MM.1S (cell line): Measurements from ENCODE around the gene STX16.

Experiments used
- DNase-seq: peaks from one replicate; pipeline ENCODE4 v3.0.0-alpha.2; 2015
- H2AFZ ChIP-seq: fragments of 300-600 bp; sonication (generic); 2 replicates; pipeline ENCODE4 v1.6.0; 2016; ENCODE audit warnings: antibody characterized with exemption, low read length
- H3F3A ChIP-seq: fragments of 300-600 bp; sonication (generic); 2 replicates; pipeline ENCODE4 v1.6.1; 2016; ENCODE audit warnings: mild to moderate bottlenecking, antibody characterized with exemption, low read length, moderate library complexity, mixed read lengths; ENCODE audit not compliant: insufficient read depth
- H3K27ac ChIP-seq: fragments of 300-600 bp; sonication (generic); 2 replicates; pipeline ENCODE4 v1.5.1; 2016; ENCODE audit warnings: mild to moderate bottlenecking, low read length
- H3K27me3 ChIP-seq: fragments of 300-600 bp; sonication (generic); replicated peaks from 2 replicates; pipeline ENCODE4 v1.6.0; 2016; ENCODE audit warnings: low read length; ENCODE audit not compliant: insufficient read depth
- H3K36me3 ChIP-seq: fragments of 300-600 bp; sonication (generic); replicated peaks from 2 replicates; pipeline ENCODE4 v1.6.1; 2016; ENCODE audit warnings: mild to moderate bottlenecking, low read length, mixed read lengths; ENCODE audit not compliant: insufficient read depth
- H3K4me1 ChIP-seq: fragments of 300-600 bp; sonication (generic); 2 replicates; pipeline ENCODE4 v1.6.1; 2016; ENCODE audit warnings: low read length, mixed read lengths
- H3K4me2 ChIP-seq: fragments of 300-600 bp; sonication (generic); 2 replicates; pipeline ENCODE4 v1.6.0; 2016; ENCODE audit warnings: low read depth, low read length
- H3K4me3 ChIP-seq: fragments of 300-600 bp; sonication (generic); 2 replicates; pipeline ENCODE4 v1.5.1; 2016; ENCODE audit warnings: low read length, mixed read lengths
- H3K79me2 ChIP-seq: fragments of 300-600 bp; sonication (generic); 2 replicates; pipeline ENCODE4 v1.6.1; 2016; ENCODE audit warnings: mixed run types, low read length, mixed read lengths
- H3K9ac ChIP-seq: fragments of 300-600 bp; sonication (generic); 2 replicates; pipeline ENCODE4 v1.6.1; 2016; ENCODE audit warnings: low read length, mixed read lengths
- H3K9me2 ChIP-seq: fragments of 300-600 bp; sonication (generic); replicated peaks from 2 replicates; pipeline ENCODE4 v1.6.1; 2016; ENCODE audit warnings: mild to moderate bottlenecking, low read length, mixed read lengths; ENCODE audit not compliant: insufficient read depth
- H3K9me3 ChIP-seq: fragments of 300-600 bp; sonication (generic); replicated peaks from 2 replicates; pipeline ENCODE4 v1.6.1; 2016; ENCODE audit warnings: mild to moderate bottlenecking, low read length, mixed read lengths; ENCODE audit not compliant: insufficient read depth
- H4K20me1 ChIP-seq: fragments of 300-600 bp; sonication (generic); 2 replicates; pipeline ENCODE4 v1.6.1; 2016; ENCODE audit warnings: mild to moderate bottlenecking, low read length, moderate library complexity, mixed read lengths; ENCODE audit not compliant: insufficient read depth
- EZH2 ChIP-seq: fragments of 300-600 bp; sonication (generic); optimal IDR thresholded peaks from 2 replicates; pipeline ENCODE3; 2017; ENCODE audit warnings: low read depth, mild to moderate bottlenecking, antibody characterized with exemption, low read length, mixed read lengths
- EZH2phosphoT487 ChIP-seq: fragments of 300-600 bp; sonication (generic); IDR thresholded peaks from 2 replicates; pipeline ENCODE4 v1.6.1; 2018; ENCODE audit warnings: antibody characterized with exemption, low read length
- TF ChIP-seq, protein P1 (sequence below): fragments of 300-600 bp; sonication (generic); IDR thresholded peaks from 2 replicates; pipeline ENCODE4 v1.5.1; 2016; ENCODE audit warnings: antibody characterized with exemption, low read length, mixed read lengths

STX16 gene

DNA sequence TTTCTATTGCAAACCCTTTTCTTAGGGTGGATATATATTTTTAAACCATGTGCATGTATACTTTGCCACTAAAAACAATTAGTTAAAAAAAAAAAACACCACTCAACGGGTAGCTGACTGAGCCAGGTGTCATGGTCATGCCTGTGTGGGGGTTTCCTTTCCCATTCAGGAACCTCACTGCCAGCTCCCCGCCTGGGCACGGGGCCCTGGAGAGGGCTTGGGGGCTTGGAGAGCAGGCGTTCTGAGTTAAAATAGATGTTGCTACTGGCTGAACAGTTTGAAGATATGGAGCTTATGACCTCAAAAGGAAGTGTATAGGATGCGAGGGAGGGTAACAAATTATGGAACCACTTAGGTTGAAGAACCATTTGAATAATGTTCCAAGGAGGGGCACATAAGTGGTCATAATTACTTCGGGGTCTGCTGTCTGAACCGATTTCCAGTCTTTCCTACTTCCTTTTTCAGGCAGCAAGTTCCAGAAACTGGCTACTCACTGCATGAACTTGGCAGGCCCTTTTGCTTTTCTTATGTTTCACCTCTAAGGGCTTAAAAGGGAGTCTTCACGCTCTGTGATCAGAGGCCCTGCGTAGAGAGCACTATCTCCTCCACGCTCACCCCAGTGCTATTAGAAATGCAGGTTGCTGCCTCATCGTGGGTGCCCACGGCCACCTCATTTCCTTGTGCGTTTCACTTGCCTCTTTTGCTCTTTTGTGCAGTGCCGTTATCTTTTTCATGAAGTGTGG lies 9.9 kb downstream of the STX16 start:
- H3K27me3 ChIP-seq: no peaks in the 10 kb centered on the region
- no peak overlapping the region for H3K4me3 ChIP-seq
- 0 out of 2 replicates have a peak, but pooled peaks cover 8% of the 10 kb centered on the region for H3K36me3 ChIP-seq
- H3K9ac ChIP-seq: no peak overlapping the region
- H3K79me2 ChIP-seq: peaks cover 89% of the 10 kb centered on the region
- peaks cover 17% of the 10 kb centered on the region for H4K20me1 ChIP-seq
- no peaks in the 10 kb centered on the region for H3K9me3 ChIP-seq
- no peak overlapping the region for H2AFZ ChIP-seq
- H3K27ac ChIP-seq: no peak overlapping the region
- TF ChIP-seq EZH2: no peak
- TF ChIP-seq, protein P1, sequence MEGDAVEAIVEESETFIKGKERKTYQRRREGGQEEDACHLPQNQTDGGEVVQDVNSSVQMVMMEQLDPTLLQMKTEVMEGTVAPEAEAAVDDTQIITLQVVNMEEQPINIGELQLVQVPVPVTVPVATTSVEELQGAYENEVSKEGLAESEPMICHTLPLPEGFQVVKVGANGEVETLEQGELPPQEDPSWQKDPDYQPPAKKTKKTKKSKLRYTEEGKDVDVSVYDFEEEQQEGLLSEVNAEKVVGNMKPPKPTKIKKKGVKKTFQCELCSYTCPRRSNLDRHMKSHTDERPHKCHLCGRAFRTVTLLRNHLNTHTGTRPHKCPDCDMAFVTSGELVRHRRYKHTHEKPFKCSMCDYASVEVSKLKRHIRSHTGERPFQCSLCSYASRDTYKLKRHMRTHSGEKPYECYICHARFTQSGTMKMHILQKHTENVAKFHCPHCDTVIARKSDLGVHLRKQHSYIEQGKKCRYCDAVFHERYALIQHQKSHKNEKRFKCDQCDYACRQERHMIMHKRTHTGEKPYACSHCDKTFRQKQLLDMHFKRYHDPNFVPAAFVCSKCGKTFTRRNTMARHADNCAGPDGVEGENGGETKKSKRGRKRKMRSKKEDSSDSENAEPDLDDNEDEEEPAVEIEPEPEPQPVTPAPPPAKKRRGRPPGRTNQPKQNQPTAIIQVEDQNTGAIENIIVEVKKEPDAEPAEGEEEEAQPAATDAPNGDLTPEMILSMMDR: no peak
- TF ChIP-seq EZH2phosphoT487: no peak
- H3K4me1 ChIP-seq: no peaks in the 10 kb centered on the region
- H3F3A ChIP-seq: no peaks in the 10 kb centered on the region
- no peak overlapping the region for H3K4me2 ChIP-seq
- DNase-seq: no peak
- no peaks in the 10 kb centered on the region for H3K9me2 ChIP-seq

DNA sequence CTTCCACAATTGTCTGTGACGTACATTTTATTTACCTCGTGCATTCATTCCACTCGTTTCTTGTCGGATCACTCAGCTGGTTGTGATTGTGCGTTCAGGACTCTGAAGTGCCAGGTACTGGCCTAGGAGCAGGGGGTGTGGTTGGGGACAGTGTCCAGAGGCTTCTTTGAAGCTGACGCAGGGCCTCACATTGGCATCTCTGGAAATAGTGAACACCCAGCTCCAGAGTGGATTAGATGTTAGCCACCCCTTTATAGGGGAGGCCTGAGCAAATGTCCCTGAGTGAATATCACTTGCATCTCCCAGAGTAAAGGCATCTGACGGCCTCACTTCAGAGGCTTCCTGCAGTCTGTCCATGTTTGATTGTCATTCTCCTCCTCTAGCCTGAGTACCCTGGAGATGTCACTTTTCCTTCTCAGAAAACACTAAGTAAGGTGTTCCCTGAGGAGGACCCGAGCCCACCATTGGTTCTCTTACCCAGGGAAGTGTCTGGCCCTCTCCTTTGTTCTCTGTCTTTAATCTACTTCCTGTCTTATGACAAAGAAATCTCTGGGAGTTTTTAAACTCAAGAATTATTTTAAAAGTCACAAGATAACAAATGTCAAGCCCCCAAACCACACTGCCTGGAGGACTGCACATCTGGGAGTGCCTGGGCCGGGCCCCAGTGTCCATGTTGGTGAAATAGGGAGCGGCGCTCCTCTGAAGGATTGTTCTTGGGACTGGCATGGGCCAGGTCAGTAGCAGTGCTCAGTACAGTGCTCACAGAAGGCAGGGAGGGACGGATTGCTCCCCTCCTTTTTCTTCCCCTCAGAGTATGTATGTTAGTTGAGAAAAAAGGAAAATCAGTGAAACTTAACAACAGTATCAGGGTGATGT lies 10.8 kb downstream of the STX16 start:
- H3K9me2 ChIP-seq: no peaks in the 10 kb centered on the region
- no peaks in the 10 kb centered on the region for H3K4me1 ChIP-seq
- H3F3A ChIP-seq: no peaks in the 10 kb centered on the region
- no peak for TF ChIP-seq EZH2phosphoT487
- TF ChIP-seq, protein P1: no peak
- TF ChIP-seq EZH2: no peak
- no peak overlapping the region for H3K4me3 ChIP-seq
- H3K4me2 ChIP-seq: no peak overlapping the region
- no peak overlapping the region for H3K9ac ChIP-seq
- peaks cover 84% of the 10 kb centered on the region for H3K79me2 ChIP-seq
- no peak for DNase-seq
- peaks cover 17% of the 10 kb centered on the region for H4K20me1 ChIP-seq
- H3K9me3 ChIP-seq: no peaks in the 10 kb centered on the region
- H2AFZ ChIP-seq: no peak overlapping the region
- H3K36me3 ChIP-seq: peaks cover 11% of the 10 kb centered on the region; the same call in 1 of the 2 replicates
- no peaks in the 10 kb centered on the region for H3K27me3 ChIP-seq
- no peak overlapping the region for H3K27ac ChIP-seq

DNA sequence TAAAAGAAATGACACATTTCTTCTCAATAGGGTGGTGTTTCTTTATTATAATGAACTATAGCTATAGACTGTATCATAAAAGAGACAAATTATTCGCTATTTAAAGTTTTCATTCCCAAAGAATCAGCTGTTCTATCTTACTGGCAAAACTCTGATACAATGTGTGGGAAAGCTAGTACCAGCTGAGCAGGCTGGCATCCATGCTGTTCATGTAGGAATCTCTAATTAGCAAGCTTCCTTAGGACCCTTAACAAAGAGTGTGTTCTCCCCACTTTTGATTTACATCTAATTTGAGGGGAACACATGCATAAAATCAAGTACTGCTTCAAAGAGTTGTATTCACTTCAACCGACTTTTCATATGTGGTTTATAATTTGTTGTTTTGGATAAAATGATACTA lies 13.2 kb downstream of the STX16 start:
- no peak for DNase-seq
- Histone ChIP-seq H3K36me3 (peaks cover 8% of the 10 kb centered on the region; the same call in 1 of the 2 replicates), H3K4me1 (peaks cover 7% of the 10 kb centered on the region), H3K27ac (no peak overlapping the region), H3K4me3 (no peak overlapping the region), H3F3A (peaks cover 7% of the 10 kb centered on the region), H3K4me2 (no peak overlapping the region), H3K27me3 (no peaks in the 10 kb centered on the region), H3K79me2 (peaks cover 61% of the 10 kb centered on the region), H3K9ac (no peak overlapping the region), H3K9me2 (no peaks in the 10 kb centered on the region), H3K9me3 (no peaks in the 10 kb centered on the region), H4K20me1 (peaks cover 14% of the 10 kb centered on the region), H2AFZ (no peak overlapping the region)
- TF ChIP-seq EZH2phosphoT487: no peak
- TF ChIP-seq, protein P1: no peak
- TF ChIP-seq EZH2: no peak
